ENCODE results near the gene AKT1. TPM values are rescaled to one million over a fixed set of nuclear protein-coding genes. Genes with fewer than 3 reads are reported as not detected.

AKT1 gene
- polyA plus RNA-seq, 4 donors, result 72.4 to 95.9 (median 82.7) TPM

- Histone ChIP-seq H3K4me1 (ENCODE audit: control insufficient read depth in 3 of 3, insufficient read depth in 2 of 3, low read depth in 1 of 3, low read length in 2 of 3) (no peaks in the 10 kb centered on the region), H3K27me3 (ENCODE audit: control insufficient read depth in 3 of 3, insufficient read depth in 3 of 3, low read length in 3 of 3) (no peaks in the 10 kb centered on the region), H3K36me3 (ENCODE audit: control insufficient read depth in 3 of 3, insufficient read depth in 2 of 3, low read depth in 1 of 3, low read length in 3 of 3) (peaks cover 2 to 90% (median 8%) of the 10 kb centered on the region in 3 donors), H3K9me3 (ENCODE audit: control insufficient read depth in 2 of 2, insufficient read depth in 1 of 2, low read depth in 1 of 2, low read length in 1 of 2) (no peaks in the 10 kb centered on the region), H3K27ac (ENCODE audit: low read depth in 1 of 3, low read length in 2 of 3) (no peak overlapping the region), H3K4me3 (ENCODE audit: low read depth in 1 of 3, low read length in 3 of 3) (no peak overlapping the region)
- FAIRE-seq, result no peak
- no peak for DNase-seq
- 87 to 89% (median 89%) methylated on average over 22 to 28 of the region's 28 CpGs for WGBS, 3 donors
These were observed 13.3 kb downstream of the AKT1 start for GRCh38 chr14:104782086-104782807.

GRCh38 chr14:104781271-104782077 lies 14.1 kb downstream of the AKT1 start:
- peaks cover 5 to 90% (median 8%) of the 10 kb centered on the region in 3 donors for H3K36me3 ChIP-seq (ENCODE audit: control insufficient read depth in 3 of 3, insufficient read depth in 2 of 3, low read depth in 1 of 3, low read length in 3 of 3)
- no peaks in the 10 kb centered on the region for H3K4me1 ChIP-seq (ENCODE audit: control insufficient read depth in 3 of 3, insufficient read depth in 2 of 3, low read depth in 1 of 3, low read length in 2 of 3)
- H3K4me3 ChIP-seq (ENCODE audit: low read depth in 1 of 3, low read length in 3 of 3), result no peak overlapping the region
- DNase-seq (no peak), FAIRE-seq (no peak)
- no peaks in the 10 kb centered on the region for H3K27me3 ChIP-seq (ENCODE audit: control insufficient read depth in 3 of 3, insufficient read depth in 3 of 3, low read length in 3 of 3)
- no peak overlapping the region for H3K27ac ChIP-seq (ENCODE audit: low read depth in 1 of 3, low read length in 2 of 3)
- 90 to 93% (median 92%) methylated on average over 19 to 20 of the region's 20 CpGs for WGBS, 3 donors
- H3K9me3 ChIP-seq (ENCODE audit: control insufficient read depth in 2 of 2, insufficient read depth in 1 of 2, low read depth in 1 of 2, low read length in 1 of 2), result no peaks in the 10 kb centered on the region

- Histone ChIP-seq H3K4me3 (ENCODE audit: low read depth in 1 of 3, low read length in 3 of 3) (no peak overlapping the region), H3K27me3 (ENCODE audit: control insufficient read depth in 3 of 3, insufficient read depth in 3 of 3, low read length in 3 of 3) (no peaks in the 10 kb centered on the region), H3K27ac (ENCODE audit: low read depth in 1 of 3, low read length in 2 of 3) (no peak overlapping the region), H3K9me3 (ENCODE audit: control insufficient read depth in 2 of 2, insufficient read depth in 1 of 2, low read depth in 1 of 2, low read length in 1 of 2) (no peaks in the 10 kb centered on the region), H3K4me1 (ENCODE audit: control insufficient read depth in 3 of 3, insufficient read depth in 2 of 3, low read depth in 1 of 3, low read length in 2 of 3) (no peaks in the 10 kb centered on the region), H3K36me3 (ENCODE audit: control insufficient read depth in 3 of 3, insufficient read depth in 2 of 3, low read depth in 1 of 3, low read length in 3 of 3) (peaks cover 5 to 91% (median 8%) of the 10 kb centered on the region in 3 donors)
- FAIRE-seq (no peak), DNase-seq (no peak)
- WGBS, 3 donors, result 90 to 92% (median 92%) methylated on average over 24 of the region's 24 CpGs
These were observed 15.0 kb downstream of the AKT1 start for GRCh38 chr14:104780513-104781030.

- Histone ChIP-seq H3K36me3 (ENCODE audit: control insufficient read depth in 3 of 3, insufficient read depth in 2 of 3, low read depth in 1 of 3, low read length in 3 of 3) (peaks cover 5 to 93% (median 8%) of the 10 kb centered on the region in 3 donors), H3K27me3 (ENCODE audit: control insufficient read depth in 3 of 3, insufficient read depth in 3 of 3, low read length in 3 of 3) (no peaks in the 10 kb centered on the region), H3K9me3 (ENCODE audit: control insufficient read depth in 2 of 2, insufficient read depth in 1 of 2, low read depth in 1 of 2, low read length in 1 of 2) (no peaks in the 10 kb centered on the region), H3K4me3 (ENCODE audit: low read depth in 1 of 3, low read length in 3 of 3) (no peak overlapping the region), H3K27ac (ENCODE audit: low read depth in 1 of 3, low read length in 2 of 3) (no peak overlapping the region), H3K4me1 (ENCODE audit: control insufficient read depth in 3 of 3, insufficient read depth in 2 of 3, low read depth in 1 of 3, low read length in 2 of 3) (no peaks in the 10 kb centered on the region)
- 93 to 95% (median 94%) methylated on average over 32 of the region's 32 CpGs for WGBS, 3 donors
- FAIRE-seq (no peak), DNase-seq (no peak)
These were observed 15.6 kb downstream of the AKT1 start for GRCh38 chr14:104779776-104780512.

GRCh38 chr14:104778694-104779331 lies 16.7 kb downstream of the AKT1 start:
- peaks cover 5 to 97% (median 11%) of the 10 kb centered on the region in 3 donors for H3K36me3 ChIP-seq (ENCODE audit: control insufficient read depth in 3 of 3, insufficient read depth in 2 of 3, low read depth in 1 of 3, low read length in 3 of 3)
- H3K9me3 ChIP-seq (ENCODE audit: control insufficient read depth in 2 of 2, insufficient read depth in 1 of 2, low read depth in 1 of 2, low read length in 1 of 2), result no peaks in the 10 kb centered on the region
- DNase-seq, result no peak
- whole genome bisulfite sequencing, 3 donors, result 87 to 90% (median 88%) methylated on average over 15 of the region's 15 CpGs
- no peaks in the 10 kb centered on the region for H3K4me1 ChIP-seq (ENCODE audit: control insufficient read depth in 3 of 3, insufficient read depth in 2 of 3, low read depth in 1 of 3, low read length in 2 of 3)
- FAIRE-seq, result no peak
- no peak overlapping the region for H3K27ac ChIP-seq (ENCODE audit: low read depth in 1 of 3, low read length in 2 of 3)
- no peaks in the 10 kb centered on the region for H3K27me3 ChIP-seq (ENCODE audit: control insufficient read depth in 3 of 3, insufficient read depth in 3 of 3, low read length in 3 of 3)
- H3K4me3 ChIP-seq (ENCODE audit: low read depth in 1 of 3, low read length in 3 of 3), result no peak overlapping the region

- FAIRE-seq, result no peak
- H3K4me3 ChIP-seq (ENCODE audit: low read depth in 1 of 3, low read length in 3 of 3), result no peak overlapping the region
- 85 to 93% (median 87%) methylated on average over 15 of the region's 15 CpGs for WGBS, 3 donors
These were observed 17.7 kb downstream of the AKT1 start for GRCh38 chr14:104777808-104778249.

GRCh38 chr14:104776961-104777807 lies 18.4 kb downstream of the AKT1 start:
- peaks cover 5 to 99% (median 11%) of the 10 kb centered on the region in 3 donors for H3K36me3 ChIP-seq (ENCODE audit: control insufficient read depth in 3 of 3, insufficient read depth in 2 of 3, low read depth in 1 of 3, low read length in 3 of 3)

More at GRCh38 chr14:104777808-104778249, 17.7 kb downstream of the AKT1 start:
- H3K4me1 ChIP-seq (ENCODE audit: control insufficient read depth in 3 of 3, insufficient read depth in 2 of 3, low read depth in 1 of 3, low read length in 2 of 3), result no peaks in the 10 kb centered on the region
- H3K36me3 ChIP-seq (ENCODE audit: control insufficient read depth in 3 of 3, insufficient read depth in 2 of 3, low read depth in 1 of 3, low read length in 3 of 3), result peaks cover 5 to 99% (median 11%) of the 10 kb centered on the region in 3 donors
- no peaks in the 10 kb centered on the region for H3K27me3 ChIP-seq (ENCODE audit: control insufficient read depth in 3 of 3, insufficient read depth in 3 of 3, low read length in 3 of 3)
- DNase-seq, result no peak
- no peak overlapping the region for H3K27ac ChIP-seq (ENCODE audit: low read depth in 1 of 3, low read length in 2 of 3)
- H3K9me3 ChIP-seq (ENCODE audit: control insufficient read depth in 2 of 2, insufficient read depth in 1 of 2, low read depth in 1 of 2, low read length in 1 of 2), result no peaks in the 10 kb centered on the region

More at GRCh38 chr14:104776961-104777807, 18.4 kb downstream of the AKT1 start:
- no peaks in the 10 kb centered on the region for H3K4me1 ChIP-seq (ENCODE audit: control insufficient read depth in 3 of 3, insufficient read depth in 2 of 3, low read depth in 1 of 3, low read length in 2 of 3)
- no peaks in the 10 kb centered on the region for H3K27me3 ChIP-seq (ENCODE audit: control insufficient read depth in 3 of 3, insufficient read depth in 3 of 3, low read length in 3 of 3)
- H3K27ac ChIP-seq (ENCODE audit: low read depth in 1 of 3, low read length in 2 of 3), result no peak overlapping the region
- no peaks in the 10 kb centered on the region for H3K9me3 ChIP-seq (ENCODE audit: control insufficient read depth in 2 of 2, insufficient read depth in 1 of 2, low read depth in 1 of 2, low read length in 1 of 2)
- DNase-seq (no peak), FAIRE-seq (no peak)
- H3K4me3 ChIP-seq (ENCODE audit: low read depth in 1 of 3, low read length in 3 of 3), result no peak overlapping the region
- 84 to 87% (median 85%) methylated on average over 15 to 16 of the region's 16 CpGs for WGBS, 3 donors

Data from small intestine (tissue), 7 donors.